ENCODE data around the gene DNAH9.

GRCh38 chr17:11795906-11796305 is 197.6 kb downstream of the DNAH9 start:
- no peak for TF ChIP-seq BACH1 (IDR thresholded peaks at IDR 0.05; ENCODE audit: low read length)
- TF ChIP-seq YY1 (IDR thresholded peaks at IDR 0.05; ENCODE audit: low read depth, low read length): no peak
- TF ChIP-seq MAX (IDR thresholded peaks at IDR 0.05): no peak
- TF ChIP-seq RXRA (IDR thresholded peaks at IDR 0.05; ENCODE audit: insufficient read depth, low read depth, low read length): no peak
- TF ChIP-seq CREB1 (IDR thresholded peaks at IDR 0.05): no peak
- TF ChIP-seq CEBPB (IDR thresholded peaks at IDR 0.05; ENCODE audit: low read depth, low read length): no peak
- TF ChIP-seq EZH2 (IDR thresholded peaks at IDR 0.05; ENCODE audit: low read depth, low read length, severe bottlenecking): no peak
- TF ChIP-seq TAF1 (IDR thresholded peaks at IDR 0.05; ENCODE audit: low read depth, low read length): no peak

Data from H1 (cell line).